ENCODE measurements around the gene FILIP1L.
A peak's percentile ranks its signal among the peaks of the same experiment; 100 is the strongest.

FILIP1L gene

GRCh38 chr3:99817047-99817436 is 297.3 kb downstream of the FILIP1L start:
- Histone ChIP-seq H3K9me3 (ENCODE audit: insufficient read depth, low read length, severe bottlenecking) (no peaks in the 10 kb centered on the region), H3K36me3 (ENCODE audit: insufficient read depth, low read length) (no peaks in the 10 kb centered on the region), H3K79me2 (ENCODE audit: insufficient read depth, low read length) (peaks cover 19% of the 10 kb centered on the region), H2AFZ (ENCODE audit: low read depth, low read length) (peak overlapping the region; percentile 66), H3K27ac (ENCODE audit: low read length) (peak overlapping the region; percentile 75), H4K20me1 (ENCODE audit: insufficient read depth, low read length) (no peaks in the 10 kb centered on the region), H3K27me3 (ENCODE audit: insufficient read depth, low read length, poor library complexity) (no peaks in the 10 kb centered on the region), H3K4me1 (ENCODE audit: insufficient read depth, low read length) (peaks cover 23% of the 10 kb centered on the region), H3K9ac (ENCODE audit: low read depth, low read length) (peak overlapping the region; percentile 59), H3K4me2 (ENCODE audit: insufficient read depth, low read length) (peak overlapping the region; percentile 77), H3K4me3 (ENCODE audit: low read depth in 1 of 2, low read length in 2 of 2) (peak overlapping the region; percentile 68 to 69)
- DNase-seq (no peak), ATAC-seq (ENCODE audit: insufficient read depth, low read depth) (no peak)
- TF ChIP-seq EZH2 (IDR thresholded peaks at IDR 0.05; ENCODE audit: borderline replicate concordance, low read depth, low read length, severe bottlenecking), result no peak
- TF ChIP-seq CTCF (IDR thresholded peaks at IDR 0.05; ENCODE audit: borderline replicate concordance, extremely low read depth, low read length, poor library complexity, severe bottlenecking), result no peak

- H3K79me2 ChIP-seq (ENCODE audit: insufficient read depth, low read length), result no peaks in the 10 kb centered on the region
- H3K27me3 ChIP-seq (ENCODE audit: insufficient read depth, low read length, poor library complexity), result no peaks in the 10 kb centered on the region
- H3K27ac ChIP-seq (ENCODE audit: low read length), result no peak overlapping the region
- H3K9me3 ChIP-seq (ENCODE audit: insufficient read depth, low read length, severe bottlenecking), result no peaks in the 10 kb centered on the region
- no peak overlapping the region for H3K4me2 ChIP-seq (ENCODE audit: insufficient read depth, low read length)
- ATAC-seq (ENCODE audit: insufficient read depth, low read depth) (no peak), DNase-seq (no peak)
- H3K36me3 ChIP-seq (ENCODE audit: insufficient read depth, low read length), result no peaks in the 10 kb centered on the region
- H3K4me3 ChIP-seq (ENCODE audit: low read depth in 1 of 2, low read length in 2 of 2), result no peak overlapping the region
- no peak overlapping the region for H2AFZ ChIP-seq (ENCODE audit: low read depth, low read length)
- H3K9ac ChIP-seq (ENCODE audit: low read depth, low read length), result no peak overlapping the region
- no peaks in the 10 kb centered on the region for H3K4me1 ChIP-seq (ENCODE audit: insufficient read depth, low read length)
- no peak for TF ChIP-seq CTCF (IDR thresholded peaks at IDR 0.05; ENCODE audit: borderline replicate concordance, extremely low read depth, low read length, poor library complexity, severe bottlenecking)
- TF ChIP-seq EZH2 (IDR thresholded peaks at IDR 0.05; ENCODE audit: borderline replicate concordance, low read depth, low read length, severe bottlenecking), result no peak
- H4K20me1 ChIP-seq (ENCODE audit: insufficient read depth, low read length), result no peaks in the 10 kb centered on the region
These were observed 303.9 kb downstream of the FILIP1L start for GRCh38 chr3:99810403-99810802.

- TF ChIP-seq EZH2 (IDR thresholded peaks at IDR 0.05; ENCODE audit: borderline replicate concordance, low read depth, low read length, severe bottlenecking) (no peak), CTCF (IDR thresholded peaks at IDR 0.05; ENCODE audit: borderline replicate concordance, extremely low read depth, low read length, poor library complexity, severe bottlenecking) (no peak)
These were observed 304.7 kb downstream of the FILIP1L start for GRCh38 chr3:99809565-99809964.

More at GRCh38 chr3:99809565-99809964, 304.7 kb downstream of the FILIP1L start:
- Histone ChIP-seq H3K9me3 (ENCODE audit: insufficient read depth, low read length, severe bottlenecking) (peaks cover 7% of the 10 kb centered on the region), H3K9ac (ENCODE audit: low read depth, low read length) (no peak overlapping the region), H4K20me1 (ENCODE audit: insufficient read depth, low read length) (no peaks in the 10 kb centered on the region), H3K79me2 (ENCODE audit: insufficient read depth, low read length) (no peaks in the 10 kb centered on the region), H3K36me3 (ENCODE audit: insufficient read depth, low read length) (no peaks in the 10 kb centered on the region), H3K4me2 (ENCODE audit: insufficient read depth, low read length) (no peak overlapping the region), H3K27me3 (ENCODE audit: insufficient read depth, low read length, poor library complexity) (no peaks in the 10 kb centered on the region), H2AFZ (ENCODE audit: low read depth, low read length) (no peak overlapping the region), H3K4me1 (ENCODE audit: insufficient read depth, low read length) (no peaks in the 10 kb centered on the region), H3K27ac (ENCODE audit: low read length) (no peak overlapping the region), H3K4me3 (ENCODE audit: low read depth in 1 of 2, low read length in 2 of 2) (no peak overlapping the region)
- DNase-seq, result no peak
- no peak for ATAC-seq (ENCODE audit: insufficient read depth, low read depth)
